GM10266 (cell line): ENCODE data around the gene MFAP1.
"Not testable (repeated sequence)": the region's sequence is repeated elsewhere in the genome, so short reads cannot be mapped to it uniquely, and the experiment has no call there.

Experiments
- DNase-seq: peaks from one replicate; pipeline ENCODE4 v3.0.0; 2012; ENCODE audit errors: extremely low spot score
- CTCF ChIP-seq: IDR thresholded peaks from 2 replicates; pipeline ENCODE4 v1.5.1; 2012; ENCODE audit warnings: mild to moderate bottlenecking, low read depth; ENCODE audit not compliant: control insufficient read depth, insufficient read depth; ENCODE audit errors: missing control alignments

MFAP1 gene

GRCh38 chr15:43859546-43859945 is 35.1 kb upstream of the MFAP1 start:
- DNase-seq, result no peak
- no peak for TF ChIP-seq CTCF

- no peak for TF ChIP-seq CTCF
Measured at GRCh38 chr15:43854801-43855200, 30.3 kb upstream of the MFAP1 start.

GRCh38 chr15:43852607-43853006 is 28.1 kb upstream of the MFAP1 start:
- TF ChIP-seq CTCF, result no peak
- no peak for DNase-seq

More at GRCh38 chr15:43854801-43855200, 30.3 kb upstream of the MFAP1 start:
- DNase-seq, result no peak

GRCh38 chr15:43851251-43851650 is 26.8 kb upstream of the MFAP1 start:
- no peak for TF ChIP-seq CTCF
- DNase-seq, result no peak

GRCh38 chr15:43845421-43845820 is 20.9 kb upstream of the MFAP1 start:
- no peak for TF ChIP-seq CTCF
- no peak for DNase-seq

GRCh38 chr15:43832485-43832884 is 8.0 kb upstream of the MFAP1 start:
- DNase-seq, result not testable (repeated sequence)

- DNase-seq, result not testable (repeated sequence)
Measured at GRCh38 chr15:43831519-43832052, 7.1 kb upstream of the MFAP1 start.

- not testable (repeated sequence) for DNase-seq
Measured at GRCh38 chr15:43830691-43831275, 6.3 kb upstream of the MFAP1 start.

GRCh38 chr15:43829951-43830540 is 5.6 kb upstream of the MFAP1 start:
- not testable (repeated sequence) for DNase-seq
